HG03280 (cell line): ENCODE data around the gene TNNC1.

ENCODE experiments used
- ATAC-seq: cut with Tn5 transposase; IDR thresholded peaks from one replicate; pipeline ENCODE4 v1.9.1; 2021; ENCODE audit warnings: mild to moderate bottlenecking, moderate library complexity; ENCODE audit not compliant: unreplicated experiment

TNNC1 gene

DNA sequence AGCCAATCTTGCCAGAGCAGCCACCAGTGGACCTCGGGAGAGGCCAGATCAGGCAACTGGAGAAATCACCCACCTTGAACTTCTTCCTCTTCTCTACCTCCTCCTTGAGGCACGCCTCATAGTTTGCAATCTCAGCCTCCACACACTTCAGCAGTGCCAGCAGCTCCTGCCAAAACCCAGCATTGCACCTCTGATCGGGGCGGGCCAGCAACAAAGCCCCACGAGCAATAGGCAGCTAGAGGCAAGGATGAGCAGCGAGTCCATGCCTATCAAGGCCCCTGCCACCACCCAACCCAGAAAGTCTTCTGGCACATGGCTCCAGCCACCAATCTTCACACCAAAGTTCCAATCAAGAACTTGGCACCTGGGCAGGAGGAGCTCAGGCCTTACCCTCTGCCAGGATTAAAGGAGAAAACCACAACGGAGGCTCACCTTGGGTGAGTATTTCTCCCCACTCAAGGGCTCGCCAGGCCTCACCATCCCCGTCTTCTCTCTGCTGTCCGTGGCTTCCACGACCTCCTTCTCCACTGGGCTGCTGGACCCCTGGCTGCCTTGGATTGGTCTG lies 51.1 kb downstream of the TNNC1 start:
- no peak for ATAC-seq

DNA sequence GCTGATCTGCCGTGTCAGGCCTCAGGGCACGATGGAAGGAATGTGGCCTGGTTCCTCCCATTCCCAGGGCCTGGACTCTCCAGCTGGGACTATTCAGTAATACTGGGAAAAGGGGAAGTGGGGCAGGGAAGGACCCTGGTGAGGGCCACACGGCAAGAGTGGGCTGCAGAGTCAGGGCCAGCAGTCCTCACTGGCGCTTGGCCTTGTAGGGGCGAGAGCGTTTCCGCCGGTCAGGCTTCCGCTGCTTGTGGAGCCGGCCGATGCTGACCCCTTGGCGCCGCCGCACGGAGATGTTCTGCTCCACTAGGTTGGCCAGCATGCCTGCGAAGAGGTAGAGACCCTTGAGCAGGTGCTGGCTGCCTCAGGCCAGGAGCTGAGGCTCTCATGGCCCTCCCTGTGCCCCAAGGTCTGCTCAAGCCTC lies 51.7 kb downstream of the TNNC1 start:
- ATAC-seq = no peak

- no peak for ATAC-seq
Measured at GRCh38 chr3:52401551-52401950, 52.3 kb downstream of the TNNC1 start.
